ENCODE measurements around the gene MADCAM1.

MADCAM1 gene

GRCh38 chr19:536031-536880, 40.0 kb downstream of the MADCAM1 start:
- ChIA-PET POLR2A (no interaction called here), CTCF (no interaction called here)
- TF ChIP-seq CTCF (IDR thresholded peaks at IDR 0.05; ENCODE audit: control extremely low read depth, extremely low read depth, low read depth, missing control alignments): no peak
- no peak for DNase-seq (ENCODE audit: extremely low spot score)

DNA sequence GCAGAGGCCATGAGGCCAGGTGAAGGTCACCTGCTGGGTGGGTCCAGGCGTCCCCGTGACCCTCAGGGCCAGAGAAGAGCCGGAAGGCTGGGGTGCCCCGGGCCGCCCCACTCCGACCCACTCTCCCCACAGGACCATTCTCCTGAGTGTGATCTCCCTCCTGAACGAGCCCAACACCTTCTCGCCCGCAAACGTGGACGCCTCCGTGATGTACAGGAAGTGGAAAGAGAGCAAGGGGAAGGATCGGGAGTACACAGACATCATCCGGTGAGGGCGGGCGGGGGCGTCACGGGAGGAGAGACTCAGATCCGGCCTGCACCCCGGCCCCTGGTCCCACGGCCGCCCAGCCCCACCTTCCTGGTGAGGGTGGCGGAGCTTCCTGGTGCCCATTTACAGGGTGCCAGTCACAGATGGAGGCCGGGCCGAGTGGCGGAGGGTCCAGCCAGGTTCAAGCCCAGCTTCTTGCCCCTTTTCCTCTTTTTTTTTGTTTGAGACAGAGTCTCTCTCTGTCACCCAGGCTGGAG, 40.7 kb downstream of the MADCAM1 start:
- TF ChIP-seq CTCF (IDR thresholded peaks at IDR 0.05; ENCODE audit: control extremely low read depth, extremely low read depth, low read depth, missing control alignments): no peak
- POLR2A ChIA-PET: no interaction called here
- no peak for DNase-seq (ENCODE audit: extremely low spot score)
- CTCF ChIA-PET: no interaction called here

DNA sequence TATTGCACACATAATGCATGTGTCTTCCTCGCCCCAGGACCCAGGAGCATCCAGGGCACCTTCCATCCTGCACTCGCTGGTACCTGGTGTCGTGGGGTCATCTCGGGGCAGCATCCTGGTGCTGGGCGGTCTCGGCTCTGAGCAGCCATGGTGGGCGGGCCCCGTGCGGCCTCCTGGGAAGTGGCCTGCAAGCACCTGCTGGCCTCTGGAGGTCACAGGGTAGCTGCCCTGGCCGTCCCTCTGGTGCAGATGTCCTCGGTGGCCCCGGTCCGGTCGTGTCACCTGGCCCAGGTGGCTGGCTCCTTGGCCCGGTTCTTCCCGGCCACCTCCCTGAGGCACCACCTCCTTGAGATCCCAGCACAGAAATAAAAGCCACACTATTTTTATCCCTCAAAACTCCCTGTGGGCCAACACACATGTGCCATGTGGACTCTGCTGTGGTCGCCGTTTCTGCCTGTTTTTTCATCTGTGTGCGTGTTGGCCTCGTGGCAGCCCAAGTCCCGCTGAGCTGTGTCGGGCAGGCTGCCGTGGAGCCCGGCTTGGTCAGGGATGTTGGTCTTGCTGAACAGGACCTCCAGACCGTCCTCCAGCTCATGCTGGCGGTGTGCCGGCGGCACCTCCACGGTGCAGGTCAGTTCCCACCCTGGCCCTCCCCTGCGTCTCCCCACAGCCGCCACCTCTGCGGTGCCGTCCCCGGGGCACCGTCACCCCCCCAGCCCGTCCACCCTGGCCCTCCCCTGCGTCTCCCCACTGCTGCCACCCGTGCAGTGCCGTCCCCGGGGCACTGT, 42.5 kb downstream of the MADCAM1 start:
- no peak for DNase-seq (ENCODE audit: extremely low spot score)
- POLR2A ChIA-PET: no interaction called here
- TF ChIP-seq CTCF (IDR thresholded peaks at IDR 0.05; ENCODE audit: control extremely low read depth, extremely low read depth, low read depth, missing control alignments): no peak
- CTCF ChIA-PET: no interaction called here

GRCh38 chr19:539429-540030, 43.2 kb downstream of the MADCAM1 start:
- ChIA-PET POLR2A (no interaction called here), CTCF (no interaction called here)
- DNase-seq (ENCODE audit: extremely low spot score): no peak
- TF ChIP-seq CTCF (IDR thresholded peaks at IDR 0.05; ENCODE audit: control extremely low read depth, extremely low read depth, low read depth, missing control alignments): no peak

GRCh38 chr19:540867-541637, 44.8 kb downstream of the MADCAM1 start:
- POLR2A ChIA-PET: no interaction called here
- no peak for TF ChIP-seq CTCF (IDR thresholded peaks at IDR 0.05; ENCODE audit: control extremely low read depth, extremely low read depth, low read depth, missing control alignments)
- CTCF ChIA-PET: interaction anchor here (1.9 kb wide), 1 partner anchor 8 kb away, joined by 5 read pairs; no protein-coding TSS in a partner anchor
- no peak for DNase-seq (ENCODE audit: extremely low spot score)
